Keratinocyte (primary cell): ENCODE results near the gene EIF4G2.

ENCODE experiments used
- CTCF ChIP-seq, 3 experiments: IDR thresholded peaks in 1 of 3; conservative IDR thresholded peaks in 1 of 3; optimal IDR thresholded peaks in 1 of 3; 2 replicates in 2 of 3; 3 replicates in 1 of 3; pipeline versions ENCODE3 to v1.5.1; 2011; ENCODE audit warnings: low read length in 3 of 3, mild to moderate bottlenecking in 3 of 3, moderate library complexity in 2 of 3, control low read depth in 1 of 3, inconsistent platforms in 1 of 3; ENCODE audit not compliant: insufficient read depth in 2 of 3; ENCODE audit errors: extremely low read depth in 1 of 3
- EZH2 ChIP-seq: IDR thresholded peaks from one replicate; pipeline ENCODE4 v1.6.1; 2012; ENCODE audit warnings: inconsistent platforms, mild to moderate bottlenecking, low read length, moderate library complexity

GRCh38 chr11:10829139-10829538, 20.4 kb upstream of the EIF4G2 start:
- TF ChIP-seq CTCF (optimal IDR thresholded peaks at IDR 0.05 in 1 of 3, IDR thresholded peaks at IDR 0.05 in 1 of 3, conservative IDR thresholded peaks at IDR 0.05 in 1 of 3; ENCODE audit: extremely low read depth in 1 of 3, insufficient read depth in 2 of 3, low read length in 3 of 3) = no peak
- no peak for TF ChIP-seq EZH2
